Lower leg skin (tissue), 3 donors: Measurements from ENCODE around the gene SPDYC.

ENCODE experiments used
- CTCF ChIP-seq, 3 donors: fragments of 450-650 bp; IDR thresholded peaks; one replicate each; pipeline ENCODE4 v1.5.1; 2016; ENCODE audit warnings: antibody characterized with exemption in 3 of 3, mild to moderate bottlenecking in 3 of 3, moderate library complexity in 2 of 3
- POLR2A ChIP-seq, 2 donors: fragments of 450-650 bp; IDR thresholded peaks; one replicate each; pipeline ENCODE4 v1.6.1; 2016 to 2017; ENCODE audit warnings: antibody characterized with exemption in 2 of 2, mild to moderate bottlenecking in 1 of 2, moderate library complexity in 1 of 2

GRCh38 chr11:65188486-65188885 lies 18.5 kb downstream of the SPDYC start:
- TF ChIP-seq CTCF (IDR thresholded peaks at IDR 0.05) (no peak), POLR2A (IDR thresholded peaks at IDR 0.05) (no peak)
